Duodenal mucosa (tissue), 2 donors: ENCODE data around the gene EPGN.

Experiments used
- H3K27ac ChIP-seq: one replicate; pipeline ENCODE4 v1.7.0; 2013; ENCODE audit warnings: low read depth, low read length
- H3K27me3 ChIP-seq, 2 donors: one replicate each; pipeline ENCODE4 v1.7.0; 2013; ENCODE audit warnings: low read length in 2 of 2, control low read depth in 1 of 2; ENCODE audit not compliant: insufficient read depth in 2 of 2, control insufficient read depth in 1 of 2
- H3K36me3 ChIP-seq, 2 donors: one replicate each; pipeline ENCODE4 v1.7.0; 2013; ENCODE audit warnings: low read length in 2 of 2, control low read depth in 1 of 2; ENCODE audit not compliant: insufficient read depth in 2 of 2, control insufficient read depth in 1 of 2
- H3K4me1 ChIP-seq, 2 donors: one replicate each; pipeline ENCODE4 v1.7.0; 2013; ENCODE audit warnings: low read length in 2 of 2, control low read depth in 1 of 2; ENCODE audit not compliant: insufficient read depth in 2 of 2, control insufficient read depth in 1 of 2
- H3K4me3 ChIP-seq, 2 donors: one replicate each; pipeline ENCODE4 v1.7.0; 2013; ENCODE audit warnings: low read length in 2 of 2, low read depth in 1 of 2
- H3K9ac ChIP-seq, 2 donors: one replicate each; pipeline ENCODE4 v1.7.0; 2013; ENCODE audit warnings: low read length in 2 of 2, low read depth in 1 of 2
- H3K9me3 ChIP-seq, 2 donors: one replicate each; pipeline ENCODE4 v1.7.0; 2013; ENCODE audit warnings: low read length in 2 of 2, control low read depth in 1 of 2; ENCODE audit not compliant: control insufficient read depth in 1 of 2

EPGN gene, protein sequence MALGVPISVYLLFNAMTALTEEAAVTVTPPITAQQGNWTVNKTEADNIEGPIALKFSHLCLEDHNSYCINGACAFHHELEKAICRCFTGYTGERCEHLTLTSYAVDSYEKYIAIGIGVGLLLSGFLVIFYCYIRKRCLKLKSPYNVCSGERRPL

DNA sequence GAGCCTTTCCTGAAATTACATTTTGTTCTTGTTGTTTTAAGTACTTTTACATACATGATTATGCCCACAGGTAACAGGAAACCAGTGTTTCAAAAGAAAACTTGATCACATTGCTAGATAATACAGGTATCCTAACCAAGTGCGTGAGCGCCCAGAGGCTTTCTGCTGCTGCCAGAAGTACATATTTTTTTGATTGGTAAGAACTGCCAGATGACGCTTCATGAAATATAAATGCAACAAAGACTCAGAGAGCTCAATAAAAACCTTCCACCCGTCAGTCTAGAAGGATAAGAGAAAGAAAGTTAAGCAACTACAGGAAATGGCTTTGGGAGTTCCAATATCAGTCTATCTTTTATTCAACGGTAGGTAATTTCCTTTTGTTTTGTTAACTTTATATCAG is at the start of gene EPGN:
Gene EPGN, plus strand, starts transcription at position 256 of the 400 bp plus-strand sequence. Its CDS starts 64 bp downstream, at position 320.
- no peaks in the 10 kb centered on the region for H3K27me3 ChIP-seq
- no peaks in the 10 kb centered on the region for H3K4me1 ChIP-seq
- H3K4me3 ChIP-seq, result no peak within 1 kb of the TSS
- no peak within 1 kb of the TSS for H3K9ac ChIP-seq
- H3K36me3 ChIP-seq, result no peaks in the 10 kb centered on the region
- no peaks in the 10 kb centered on the region for H3K9me3 ChIP-seq
- no peak within 1 kb of the TSS for H3K27ac ChIP-seq

GRCh38 chr4:74258963-74259362 is 49.3 kb upstream of the EPGN start:
- H3K4me1 ChIP-seq, result no peaks in the 10 kb centered on the region
- H3K27me3 ChIP-seq, result no peaks in the 10 kb centered on the region
- no peak overlapping the region for H3K4me3 ChIP-seq
- H3K9me3 ChIP-seq, result no peaks in the 10 kb centered on the region
- no peaks in the 10 kb centered on the region for H3K36me3 ChIP-seq
- no peak overlapping the region for H3K9ac ChIP-seq
- H3K27ac ChIP-seq, result no peak overlapping the region

DNA sequence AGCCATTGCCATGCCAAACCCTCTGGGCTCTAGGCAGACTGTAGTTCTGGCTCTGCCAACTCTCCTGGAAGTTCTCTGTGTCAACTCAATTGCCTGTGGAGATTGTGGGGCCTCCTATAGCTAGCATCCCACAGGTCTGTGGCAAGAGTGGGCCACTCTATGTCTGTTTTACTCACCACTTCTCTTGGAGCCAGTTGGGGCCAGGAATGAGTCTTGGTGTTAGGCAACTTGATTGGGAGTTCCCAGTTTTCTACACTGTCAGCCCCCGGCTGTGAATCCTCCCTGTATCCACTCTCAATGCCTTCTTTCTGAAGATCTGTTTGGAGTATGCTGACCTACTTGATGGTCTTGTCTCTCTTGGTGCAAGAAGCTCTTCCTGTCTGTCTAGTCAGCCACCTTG is 48.2 kb upstream of the EPGN start:
- Histone ChIP-seq H3K27ac (no peak overlapping the region), H3K36me3 (no peaks in the 10 kb centered on the region), H3K4me3 (no peak overlapping the region), H3K9me3 (no peaks in the 10 kb centered on the region), H3K9ac (no peak overlapping the region), H3K4me1 (no peaks in the 10 kb centered on the region), H3K27me3 (no peaks in the 10 kb centered on the region)

DNA sequence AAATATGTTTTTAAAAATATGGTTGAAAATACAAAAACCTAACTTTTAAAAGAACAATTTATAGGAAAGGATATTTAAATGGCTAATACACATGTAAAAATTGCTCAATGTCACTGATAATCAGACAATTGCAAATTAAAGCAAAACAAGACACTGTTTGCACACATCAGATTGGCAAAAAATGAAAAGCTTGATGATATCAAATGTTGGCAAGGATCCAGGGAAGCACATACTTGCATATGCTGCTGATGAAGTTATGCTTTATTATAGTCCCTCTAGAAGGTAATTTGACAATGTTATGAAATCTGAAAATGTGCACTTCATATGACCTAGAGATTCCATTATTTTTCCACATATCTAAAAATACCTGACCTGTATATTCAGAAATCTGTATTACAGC is 45.7 kb upstream of the EPGN start:
- Histone ChIP-seq H3K27ac (no peak overlapping the region), H3K36me3 (no peaks in the 10 kb centered on the region), H3K4me1 (no peaks in the 10 kb centered on the region), H3K27me3 (no peaks in the 10 kb centered on the region), H3K4me3 (no peak overlapping the region), H3K9ac (no peak overlapping the region), H3K9me3 (no peaks in the 10 kb centered on the region)

DNA sequence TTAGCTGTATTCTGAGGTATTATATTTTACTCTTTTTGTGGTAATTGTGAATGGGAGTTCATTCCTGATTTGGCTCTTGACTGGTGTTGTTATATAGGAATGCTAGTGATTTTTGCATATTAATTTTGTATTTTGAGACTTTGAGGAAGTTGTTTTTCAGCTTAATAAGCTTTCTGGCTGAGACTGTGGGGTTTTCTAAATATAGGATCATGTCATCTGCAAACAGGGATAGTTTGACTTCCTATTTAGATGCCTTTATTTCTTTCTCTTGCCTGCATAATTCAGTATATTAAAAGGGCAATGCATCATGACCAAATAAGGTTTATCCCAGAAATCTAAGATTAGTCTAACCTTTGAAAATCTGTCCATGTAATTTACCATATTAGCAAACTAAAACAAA is 44.7 kb upstream of the EPGN start:
- no peaks in the 10 kb centered on the region for H3K27me3 ChIP-seq
- H3K9ac ChIP-seq, result no peak overlapping the region
- H3K4me3 ChIP-seq, result no peak overlapping the region
- H3K27ac ChIP-seq, result no peak overlapping the region
- no peaks in the 10 kb centered on the region for H3K36me3 ChIP-seq
- no peaks in the 10 kb centered on the region for H3K9me3 ChIP-seq
- no peaks in the 10 kb centered on the region for H3K4me1 ChIP-seq

- no peak overlapping the region for H3K9ac ChIP-seq
- H3K4me3 ChIP-seq, result no peak overlapping the region
- no peaks in the 10 kb centered on the region for H3K27me3 ChIP-seq
- no peaks in the 10 kb centered on the region for H3K4me1 ChIP-seq
- no peaks in the 10 kb centered on the region for H3K36me3 ChIP-seq
- no peak overlapping the region for H3K27ac ChIP-seq
- no peaks in the 10 kb centered on the region for H3K9me3 ChIP-seq
Measured at GRCh38 chr4:74266081-74266480, 42.2 kb upstream of the EPGN start.

DNA sequence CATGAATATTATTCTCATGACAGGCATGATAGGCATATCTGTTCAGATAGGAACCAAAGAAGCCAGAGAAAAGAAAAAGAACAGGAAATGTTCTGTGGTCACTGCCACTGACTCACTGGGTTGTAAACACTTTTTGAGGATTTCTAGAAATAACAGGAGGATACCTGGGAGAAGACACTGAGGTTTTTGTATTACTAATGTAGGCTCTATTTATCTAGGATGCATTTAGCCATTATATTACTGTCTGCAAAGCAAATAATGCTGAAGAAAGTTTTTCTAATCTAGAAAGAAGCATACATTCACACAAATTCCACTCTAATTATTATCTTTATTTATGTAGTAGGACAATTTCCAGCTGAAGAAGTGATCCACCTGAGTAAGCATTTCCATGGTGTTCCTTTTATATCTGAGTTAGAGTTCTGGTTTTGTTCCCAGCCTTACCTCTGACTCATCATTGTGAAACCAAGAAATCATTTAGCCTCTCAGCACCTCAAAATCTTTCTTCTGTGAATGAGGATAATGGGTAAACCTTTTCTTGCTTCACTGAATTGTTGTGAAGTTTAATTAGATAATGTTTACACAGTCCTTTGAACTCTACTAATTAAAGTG is 40.2 kb upstream of the EPGN start:
- Histone ChIP-seq H3K27me3 (no peaks in the 10 kb centered on the region), H3K4me1 (no peaks in the 10 kb centered on the region), H3K4me3 (no peak overlapping the region), H3K36me3 (no peaks in the 10 kb centered on the region), H3K27ac (no peak overlapping the region), H3K9ac (no peak overlapping the region), H3K9me3 (no peaks in the 10 kb centered on the region)

DNA sequence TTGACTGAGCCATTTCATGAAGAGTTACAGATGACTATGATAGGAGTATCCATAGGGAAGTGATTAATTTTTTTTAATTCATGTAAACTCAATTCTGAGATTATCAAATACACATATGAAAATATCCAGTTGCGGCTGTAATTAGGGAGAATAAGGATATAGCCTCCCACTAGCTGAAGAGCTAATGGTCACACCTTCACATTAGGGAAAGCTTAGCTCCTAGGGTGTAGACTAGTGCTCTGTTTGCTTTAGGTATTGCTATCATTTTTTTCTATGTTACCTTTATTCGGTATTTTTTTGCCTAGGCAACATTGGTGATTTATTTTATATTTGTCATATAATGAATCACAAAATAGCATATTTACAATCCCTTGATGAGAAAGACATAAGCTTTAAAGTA is 39.6 kb upstream of the EPGN start:
- Histone ChIP-seq H3K9ac (no peak overlapping the region), H3K27me3 (no peaks in the 10 kb centered on the region), H3K9me3 (no peaks in the 10 kb centered on the region), H3K27ac (no peak overlapping the region), H3K4me3 (no peak overlapping the region), H3K4me1 (no peaks in the 10 kb centered on the region), H3K36me3 (no peaks in the 10 kb centered on the region)

DNA sequence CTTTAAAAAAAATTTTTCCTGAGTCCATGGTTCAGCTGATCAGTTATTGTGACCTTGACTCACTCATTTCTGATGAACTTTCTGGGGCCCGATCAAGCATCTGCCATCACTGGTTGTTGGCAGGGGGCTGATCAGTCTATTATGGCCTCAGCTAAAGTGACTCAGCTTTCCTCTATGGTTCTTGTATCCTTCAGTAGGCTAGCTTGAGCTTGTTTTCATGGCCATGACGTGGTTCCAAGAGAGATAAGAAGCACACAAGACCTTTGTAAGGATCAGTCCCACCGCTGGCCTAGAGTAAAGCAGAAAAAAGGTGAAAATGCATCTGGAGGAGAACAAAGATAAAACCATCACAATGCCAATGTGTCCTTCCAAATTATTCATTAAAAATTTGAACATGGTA is 29.8 kb upstream of the EPGN start:
- Histone ChIP-seq H3K27ac (no peak overlapping the region), H3K9ac (no peak overlapping the region), H3K27me3 (no peaks in the 10 kb centered on the region), H3K9me3 (no peaks in the 10 kb centered on the region), H3K36me3 (no peaks in the 10 kb centered on the region), H3K4me1 (no peaks in the 10 kb centered on the region), H3K4me3 (no peak overlapping the region)

- Histone ChIP-seq H3K4me3 (no peak overlapping the region), H3K9ac (no peak overlapping the region), H3K4me1 (no peaks in the 10 kb centered on the region), H3K27me3 (no peaks in the 10 kb centered on the region), H3K36me3 (no peaks in the 10 kb centered on the region), H3K27ac (no peak overlapping the region), H3K9me3 (no peaks in the 10 kb centered on the region)
Measured at GRCh38 chr4:74279716-74280115, 28.6 kb upstream of the EPGN start.
